MM.1S (cell line): ENCODE measurements around the gene SARS1.

Experiments used
- DNase-seq: peaks from one replicate; pipeline ENCODE4 v3.0.0-alpha.2; 2015
- H2AFZ ChIP-seq: fragments of 300-600 bp; sonication (generic); 2 replicates; pipeline ENCODE4 v1.6.0; 2016; ENCODE audit warnings: antibody characterized with exemption, low read length
- H3F3A ChIP-seq: fragments of 300-600 bp; sonication (generic); 2 replicates; pipeline ENCODE4 v1.6.1; 2016; ENCODE audit warnings: mild to moderate bottlenecking, antibody characterized with exemption, low read length, moderate library complexity, mixed read lengths; ENCODE audit not compliant: insufficient read depth
- H3K27ac ChIP-seq: fragments of 300-600 bp; sonication (generic); 2 replicates; pipeline ENCODE4 v1.5.1; 2016; ENCODE audit warnings: mild to moderate bottlenecking, low read length
- H3K27me3 ChIP-seq: fragments of 300-600 bp; sonication (generic); replicated peaks from 2 replicates; pipeline ENCODE4 v1.6.0; 2016; ENCODE audit warnings: low read length; ENCODE audit not compliant: insufficient read depth
- H3K36me3 ChIP-seq: fragments of 300-600 bp; sonication (generic); replicated peaks from 2 replicates; pipeline ENCODE4 v1.6.1; 2016; ENCODE audit warnings: mild to moderate bottlenecking, low read length, mixed read lengths; ENCODE audit not compliant: insufficient read depth
- H3K4me1 ChIP-seq: fragments of 300-600 bp; sonication (generic); 2 replicates; pipeline ENCODE4 v1.6.1; 2016; ENCODE audit warnings: low read length, mixed read lengths
- H3K4me2 ChIP-seq: fragments of 300-600 bp; sonication (generic); 2 replicates; pipeline ENCODE4 v1.6.0; 2016; ENCODE audit warnings: low read depth, low read length
- H3K4me3 ChIP-seq: fragments of 300-600 bp; sonication (generic); 2 replicates; pipeline ENCODE4 v1.5.1; 2016; ENCODE audit warnings: low read length, mixed read lengths
- H3K79me2 ChIP-seq: fragments of 300-600 bp; sonication (generic); 2 replicates; pipeline ENCODE4 v1.6.1; 2016; ENCODE audit warnings: mixed run types, low read length, mixed read lengths
- H3K9ac ChIP-seq: fragments of 300-600 bp; sonication (generic); 2 replicates; pipeline ENCODE4 v1.6.1; 2016; ENCODE audit warnings: low read length, mixed read lengths
- H3K9me2 ChIP-seq: fragments of 300-600 bp; sonication (generic); replicated peaks from 2 replicates; pipeline ENCODE4 v1.6.1; 2016; ENCODE audit warnings: mild to moderate bottlenecking, low read length, mixed read lengths; ENCODE audit not compliant: insufficient read depth
- H3K9me3 ChIP-seq: fragments of 300-600 bp; sonication (generic); replicated peaks from 2 replicates; pipeline ENCODE4 v1.6.1; 2016; ENCODE audit warnings: mild to moderate bottlenecking, low read length, mixed read lengths; ENCODE audit not compliant: insufficient read depth
- H4K20me1 ChIP-seq: fragments of 300-600 bp; sonication (generic); 2 replicates; pipeline ENCODE4 v1.6.1; 2016; ENCODE audit warnings: mild to moderate bottlenecking, low read length, moderate library complexity, mixed read lengths; ENCODE audit not compliant: insufficient read depth
- CTCF ChIP-seq: fragments of 300-600 bp; sonication (generic); IDR thresholded peaks from 2 replicates; pipeline ENCODE4 v1.5.1; 2016; ENCODE audit warnings: antibody characterized with exemption, low read length, mixed read lengths
- EZH2 ChIP-seq: fragments of 300-600 bp; sonication (generic); optimal IDR thresholded peaks from 2 replicates; pipeline ENCODE3; 2017; ENCODE audit warnings: low read depth, mild to moderate bottlenecking, antibody characterized with exemption, low read length, mixed read lengths
- EZH2phosphoT487 ChIP-seq: fragments of 300-600 bp; sonication (generic); IDR thresholded peaks from 2 replicates; pipeline ENCODE4 v1.6.1; 2018; ENCODE audit warnings: antibody characterized with exemption, low read length

The SARS1 gene

GRCh38 chr1:109240158-109241152 is 26.7 kb downstream of the SARS1 start:
- Histone ChIP-seq H3K9me3 (no peaks in the 10 kb centered on the region), H3K4me1 (no peaks in the 10 kb centered on the region), H3K36me3 (no peaks in the 10 kb centered on the region), H4K20me1 (no peaks in the 10 kb centered on the region), H2AFZ (no peak overlapping the region), H3K79me2 (no peaks in the 10 kb centered on the region), H3K9me2 (no peaks in the 10 kb centered on the region), H3K4me3 (no peak overlapping the region), H3F3A (no peaks in the 10 kb centered on the region), H3K9ac (no peak overlapping the region), H3K27ac (no peak overlapping the region), H3K27me3 (no peaks in the 10 kb centered on the region), H3K4me2 (no peak overlapping the region)
- peak; percentile 14 for DNase-seq
- TF ChIP-seq EZH2phosphoT487 (no peak), EZH2 (no peak), CTCF (no peak)

DNA sequence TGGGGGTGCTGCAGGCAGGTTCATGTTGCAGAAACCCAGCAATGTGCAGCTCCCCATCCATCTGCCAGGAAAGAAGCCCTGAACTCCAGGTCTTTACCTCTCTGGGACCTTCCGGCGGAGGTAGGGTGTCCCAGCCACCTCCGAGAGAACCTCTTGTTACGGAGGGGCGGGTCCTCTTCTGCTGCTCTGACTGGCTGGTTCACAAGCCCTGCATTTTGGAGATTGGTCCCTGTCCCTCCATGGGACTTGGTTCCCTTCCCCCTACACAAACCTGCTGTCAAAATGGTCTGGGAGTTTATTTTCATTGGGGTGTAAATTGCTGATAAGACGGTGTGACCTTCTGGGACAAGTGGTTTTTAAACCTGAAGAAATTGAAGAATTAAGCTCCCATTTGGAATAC is 27.6 kb downstream of the SARS1 start:
- H3K9me2 ChIP-seq: no peaks in the 10 kb centered on the region
- H3K4me2 ChIP-seq: no peak overlapping the region
- no peaks in the 10 kb centered on the region for H3F3A ChIP-seq
- H3K4me3 ChIP-seq: no peak overlapping the region
- no peak overlapping the region for H2AFZ ChIP-seq
- H3K79me2 ChIP-seq: no peaks in the 10 kb centered on the region
- no peak for DNase-seq
- TF ChIP-seq EZH2 (no peak), EZH2phosphoT487 (no peak), CTCF (no peak)
- H4K20me1 ChIP-seq: no peaks in the 10 kb centered on the region
- H3K4me1 ChIP-seq: no peaks in the 10 kb centered on the region
- no peak overlapping the region for H3K9ac ChIP-seq
- no peak overlapping the region for H3K27ac ChIP-seq
- no peaks in the 10 kb centered on the region for H3K9me3 ChIP-seq
- H3K36me3 ChIP-seq: no peaks in the 10 kb centered on the region
- H3K27me3 ChIP-seq: no peaks in the 10 kb centered on the region

DNA sequence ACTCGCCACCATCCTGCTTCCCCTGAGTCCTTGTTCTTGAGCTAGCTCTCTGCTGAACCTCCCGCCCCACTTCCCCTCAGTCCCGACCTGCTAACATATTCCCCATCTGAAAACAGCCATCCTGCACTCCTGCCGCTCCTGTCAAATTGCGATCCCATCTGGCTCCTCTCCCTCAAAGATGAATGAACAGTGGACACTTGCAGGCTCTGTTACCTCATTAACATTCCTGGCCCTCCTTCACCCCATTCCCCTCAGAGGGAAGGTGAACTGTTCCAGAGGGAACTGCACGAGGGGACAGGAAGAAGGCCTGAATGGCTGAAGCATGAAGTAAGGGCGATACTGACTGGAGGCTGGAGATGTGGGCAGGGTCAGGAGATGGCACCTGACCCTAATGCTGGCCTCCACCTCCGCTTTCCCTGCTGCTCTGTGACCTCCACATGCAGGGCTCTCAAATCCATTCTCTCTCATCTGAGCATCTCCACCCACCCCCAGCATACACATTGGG is 28.2 kb downstream of the SARS1 start:
- H3K27ac ChIP-seq: no peak overlapping the region
- H3K4me3 ChIP-seq: no peak overlapping the region
- no peak overlapping the region for H3K4me2 ChIP-seq
- no peaks in the 10 kb centered on the region for H3K36me3 ChIP-seq
- no peak overlapping the region for H2AFZ ChIP-seq
- H3K9me2 ChIP-seq: no peaks in the 10 kb centered on the region
- DNase-seq: no peak
- TF ChIP-seq CTCF (no peak), EZH2 (no peak)
- H3K4me1 ChIP-seq: no peaks in the 10 kb centered on the region
- no peaks in the 10 kb centered on the region for H3K9me3 ChIP-seq
- H4K20me1 ChIP-seq: no peaks in the 10 kb centered on the region
- no peaks in the 10 kb centered on the region for H3K79me2 ChIP-seq
- no peaks in the 10 kb centered on the region for H3K27me3 ChIP-seq
- no peak overlapping the region for H3K9ac ChIP-seq
- H3F3A ChIP-seq: no peaks in the 10 kb centered on the region
